ENCODE measurements around the gene C6orf15.
"Not testable (repeated sequence)": the region's sequence is repeated elsewhere in the genome, so short reads cannot be mapped to it uniquely, and the experiment has no call there.

The C6orf15 gene

DNA sequence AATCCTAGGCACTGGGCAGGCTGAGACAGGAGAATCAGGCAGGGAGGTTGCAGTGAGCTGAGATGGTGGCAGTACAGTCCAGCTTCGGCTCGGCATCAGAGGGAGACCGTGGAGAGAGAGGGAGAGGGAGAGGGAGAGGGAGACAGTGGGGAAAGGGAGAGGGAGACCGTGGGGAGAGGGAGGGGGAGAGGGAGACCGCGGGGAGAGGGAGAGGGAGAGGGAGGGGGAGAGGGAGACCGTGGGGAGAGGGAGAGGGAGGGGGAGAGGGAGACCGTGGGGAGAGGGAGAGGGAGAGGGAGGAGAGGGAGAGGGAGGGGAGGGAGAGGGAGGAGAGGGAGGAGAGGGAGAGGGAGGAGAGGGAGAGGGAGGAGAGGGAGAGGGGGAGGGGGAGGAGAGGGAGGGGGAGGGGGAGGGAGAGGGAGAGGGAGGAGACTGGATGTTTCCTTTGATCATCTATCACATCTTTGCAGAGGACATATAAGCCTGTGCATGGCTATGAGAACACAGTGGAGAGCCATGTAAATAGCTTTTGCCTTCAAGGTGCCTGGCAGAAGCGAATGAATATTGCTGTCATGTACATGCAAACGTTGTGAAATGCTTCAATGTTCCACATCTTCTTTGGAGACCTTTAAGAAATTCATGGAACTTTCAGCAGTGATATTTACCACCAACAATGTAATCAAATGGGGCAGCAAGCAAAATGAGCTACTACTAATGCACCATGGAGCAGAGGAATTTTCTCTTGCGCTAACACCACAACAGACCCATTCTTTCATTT is 44.3 kb downstream of the C6orf15 start:
- not testable (repeated sequence) for DNase-seq (ENCODE audit: low read depth)

DNA sequence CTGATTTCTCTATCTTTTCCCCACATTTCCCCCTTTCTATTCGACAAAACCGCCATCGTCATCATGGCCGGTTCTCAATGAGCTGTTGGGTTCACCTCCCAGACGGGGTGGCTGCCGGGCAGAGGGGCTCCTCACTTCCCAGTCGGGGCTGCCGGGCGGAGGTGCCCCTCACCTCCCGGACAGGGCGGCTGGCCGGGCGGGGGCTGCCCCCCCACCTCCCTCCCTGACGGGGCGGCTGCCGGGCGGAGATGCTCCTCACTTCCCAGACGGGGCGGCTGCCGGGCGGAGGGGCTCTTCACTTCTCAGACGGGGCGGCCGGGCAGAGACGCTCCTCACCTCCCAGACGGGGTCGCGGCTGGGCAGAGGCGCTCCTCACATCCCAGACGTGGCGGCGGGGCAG is 45.3 kb downstream of the C6orf15 start:
- DNase-seq (ENCODE audit: low read depth) = not testable (repeated sequence)

DNA sequence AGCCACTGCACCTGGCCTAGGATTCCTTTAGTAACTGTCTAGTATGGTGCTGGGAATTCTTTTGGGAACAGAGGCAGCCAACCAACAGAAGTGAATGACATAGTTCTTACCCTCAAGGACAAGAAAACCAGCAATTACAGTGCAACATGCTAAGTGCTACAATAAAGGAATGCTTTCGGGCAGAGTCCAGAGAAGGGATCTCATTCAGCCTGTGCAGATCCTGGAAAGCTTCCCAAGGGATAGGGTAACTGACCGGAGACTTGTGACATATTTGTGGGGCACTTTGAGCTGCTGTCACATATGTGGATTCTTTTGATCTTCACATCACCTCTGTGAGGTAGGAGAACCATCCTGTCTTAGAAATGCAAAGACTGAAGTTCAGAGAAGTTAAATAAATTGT is 46.8 kb downstream of the C6orf15 start:
- DNase-seq (ENCODE audit: low read depth) = no peak

DNA sequence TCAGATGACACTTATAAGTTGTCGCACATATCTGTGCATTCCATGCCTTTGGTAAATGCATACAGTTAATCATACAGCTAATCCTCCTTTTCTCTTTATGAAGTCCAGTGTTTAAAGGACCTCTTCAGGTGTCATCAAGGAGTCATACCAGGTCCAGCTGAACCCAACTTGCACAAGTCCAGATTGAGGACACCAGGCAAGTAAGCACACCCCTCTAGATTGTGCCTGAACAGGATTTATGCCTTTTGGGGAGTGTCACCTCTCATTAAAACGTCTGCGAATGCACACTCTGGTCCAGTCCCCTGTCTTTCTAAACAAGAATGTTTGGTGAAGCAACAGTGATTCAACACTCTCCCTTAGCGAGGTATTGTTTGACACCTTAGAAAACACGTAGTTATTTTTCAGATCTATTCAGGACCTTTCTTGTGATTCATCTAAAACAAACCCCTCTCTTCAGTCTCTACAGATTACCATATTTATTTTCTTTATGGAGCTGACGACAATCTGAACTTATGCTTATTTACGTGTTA is 48.4 kb downstream of the C6orf15 start:
- DNase-seq (ENCODE audit: low read depth) = no peak
